Activated naive CD4-positive, alpha-beta T cell treated with anti-CD3 and anti-CD28 coated beads for 36 hours (primary cell): ENCODE data around the gene TIMM44. TPM values are rescaled to one million over a fixed set of nuclear protein-coding genes. Genes with fewer than 3 reads are reported as not detected.

ENCODE experiments used
- CTCF ChIA-PET: fragments of 350-600 bp; sonication (Branson Sonifier 250); formaldehyde crosslinking; loops from one replicate; lab custom pipeline; 2021; ENCODE audit warnings: antibody characterized with exemption; lab: Charles Lee
- DNase-seq: peaks from one replicate; pipeline ENCODE4 v3.0.0-alpha.2; 2020
- H3K27ac Mint-ChIP-seq: one replicate; pipeline ENCODE4 v1.8.0; 2021; ENCODE audit warnings: mild to moderate bottlenecking, mixed read lengths
- H3K27me3 Mint-ChIP-seq: one replicate; pipeline ENCODE4 v1.8.0; 2021; ENCODE audit warnings: low read depth, mixed read lengths
- H3K36me3 Mint-ChIP-seq: one replicate; pipeline ENCODE4 v1.8.0; 2021; ENCODE audit warnings: low read depth, mixed read lengths
- H3K4me1 Mint-ChIP-seq: one replicate; pipeline ENCODE4 v1.8.0; 2021; ENCODE audit warnings: low read depth, mixed read lengths
- H3K4me3 Mint-ChIP-seq: one replicate; pipeline ENCODE4 v1.8.0; 2021; ENCODE audit warnings: mild to moderate bottlenecking, moderate library complexity, mixed read lengths
- H3K9me3 Mint-ChIP-seq: one replicate; pipeline ENCODE4 v1.8.0; 2021; ENCODE audit warnings: mixed read lengths
- intact Hi-C: fragments of 100-400 bp; cut with micrococcal nuclease; formaldehyde crosslinking; loops from one replicate; pipeline ENCODE4 v1.15.1; 2023
- total RNA-seq, 2 experiments: library from RNA; stranded (reverse); gene quantifications; one replicate each; pipeline ENCODE4 v1.2.3, GENCODE V29; 2021

The TIMM44 gene
- total RNA-seq, 2 experiments from 2014 or later, result 88.8 to 88.9 TPM

GRCh38 chr19:7914099-7914498, 29.4 kb downstream of the TIMM44 start:
- H3K27ac Mint-ChIP-seq, result no peak overlapping the region
- peaks cover 12% of the 10 kb centered on the region for H3K36me3 Mint-ChIP-seq
- no peak overlapping the region for H3K4me3 Mint-ChIP-seq
- intact Hi-C loops, result no loop called here
- CTCF ChIA-PET, result no interaction called here
- no peaks in the 10 kb centered on the region for H3K9me3 Mint-ChIP-seq
- peaks cover 15% of the 10 kb centered on the region for H3K4me1 Mint-ChIP-seq
- no peak for DNase-seq
- H3K27me3 Mint-ChIP-seq, result peaks cover 24% of the 10 kb centered on the region

GRCh38 chr19:7913652-7914051, 29.8 kb downstream of the TIMM44 start:
- H3K4me1 Mint-ChIP-seq, result peaks cover 15% of the 10 kb centered on the region
- DNase-seq, result no peak
- intact Hi-C loops, result no loop called here
- H3K36me3 Mint-ChIP-seq, result peaks cover 12% of the 10 kb centered on the region
- CTCF ChIA-PET, result no interaction called here
- H3K27ac Mint-ChIP-seq, result no peak overlapping the region
- no peaks in the 10 kb centered on the region for H3K9me3 Mint-ChIP-seq
- no peak overlapping the region for H3K4me3 Mint-ChIP-seq
- H3K27me3 Mint-ChIP-seq, result peaks cover 24% of the 10 kb centered on the region

- intact Hi-C loops, result no loop called here
- CTCF ChIA-PET, result no interaction called here
- no peaks in the 10 kb centered on the region for H3K9me3 Mint-ChIP-seq
- H3K4me1 Mint-ChIP-seq, result peaks cover 11% of the 10 kb centered on the region
- peaks cover 12% of the 10 kb centered on the region for H3K36me3 Mint-ChIP-seq
- no peak overlapping the region for H3K4me3 Mint-ChIP-seq
- H3K27me3 Mint-ChIP-seq, result peaks cover 18% of the 10 kb centered on the region
- DNase-seq, result no peak
- no peak overlapping the region for H3K27ac Mint-ChIP-seq
These were observed 30.5 kb downstream of the TIMM44 start for GRCh38 chr19:7912697-7913564.

GRCh38 chr19:7912144-7912696, 31.2 kb downstream of the TIMM44 start:
- Mint-ChIP-seq H3K4me3 (no peak overlapping the region), H3K4me1 (peaks cover 12% of the 10 kb centered on the region), H3K36me3 (peaks cover 12% of the 10 kb centered on the region), H3K27ac (no peak overlapping the region), H3K9me3 (no peaks in the 10 kb centered on the region), H3K27me3 (peaks cover 16% of the 10 kb centered on the region)
- no peak for DNase-seq
- CTCF ChIA-PET, result no interaction called here
- intact Hi-C loops, result no loop called here

GRCh38 chr19:7911508-7912143, 31.8 kb downstream of the TIMM44 start:
- CTCF ChIA-PET, result no interaction called here
- Mint-ChIP-seq H3K4me1 (peaks cover 9% of the 10 kb centered on the region), H3K36me3 (peaks cover 12% of the 10 kb centered on the region), H3K4me3 (no peak overlapping the region), H3K27ac (no peak overlapping the region), H3K9me3 (no peaks in the 10 kb centered on the region), H3K27me3 (peaks cover 12% of the 10 kb centered on the region)
- DNase-seq, result no peak
- intact Hi-C loops, result no loop called here

- Mint-ChIP-seq H3K4me3 (no peak overlapping the region), H3K4me1 (peaks cover 14% of the 10 kb centered on the region), H3K27ac (no peak overlapping the region), H3K27me3 (peaks cover 8% of the 10 kb centered on the region), H3K9me3 (no peaks in the 10 kb centered on the region), H3K36me3 (peaks cover 15% of the 10 kb centered on the region)
- intact Hi-C loops, result no loop called here
- no peak for DNase-seq
- CTCF ChIA-PET, result no interaction called here
These were observed 32.9 kb downstream of the TIMM44 start for GRCh38 chr19:7910321-7911161.

GRCh38 chr19:7909471-7910067, 33.9 kb downstream of the TIMM44 start:
- intact Hi-C loops, result no loop called here
- Mint-ChIP-seq H3K4me1 (peaks cover 21% of the 10 kb centered on the region), H3K36me3 (peaks cover 20% of the 10 kb centered on the region), H3K27ac (no peak overlapping the region), H3K4me3 (no peak overlapping the region), H3K9me3 (no peaks in the 10 kb centered on the region), H3K27me3 (no peaks in the 10 kb centered on the region)
- DNase-seq, result no peak
- CTCF ChIA-PET, result interaction anchor here (0.5 to 0.9 kb wide), 2 partner anchors 41 to 285 kb away, joined by 3 to 4 read pairs; no protein-coding TSS in a partner anchor

GRCh38 chr19:7908742-7909461, 34.6 kb downstream of the TIMM44 start:
- peaks cover 20% of the 10 kb centered on the region for H3K36me3 Mint-ChIP-seq
- CTCF ChIA-PET, result interaction anchor here (0.9 kb wide), 1 partner anchor 40 kb away, joined by 4 read pairs; no protein-coding TSS in a partner anchor
- H3K27ac Mint-ChIP-seq, result no peak overlapping the region
- no peak for DNase-seq
- peaks cover 21% of the 10 kb centered on the region for H3K4me1 Mint-ChIP-seq
- no peak overlapping the region for H3K4me3 Mint-ChIP-seq
- H3K27me3 Mint-ChIP-seq, result no peaks in the 10 kb centered on the region
- intact Hi-C loops, result no loop called here
- no peaks in the 10 kb centered on the region for H3K9me3 Mint-ChIP-seq

- peaks cover 22% of the 10 kb centered on the region for H3K36me3 Mint-ChIP-seq
- no peak for DNase-seq
- H3K4me3 Mint-ChIP-seq, result no peak overlapping the region
- peaks cover 21% of the 10 kb centered on the region for H3K4me1 Mint-ChIP-seq
- H3K27me3 Mint-ChIP-seq, result no peaks in the 10 kb centered on the region
- no peaks in the 10 kb centered on the region for H3K9me3 Mint-ChIP-seq
- intact Hi-C loops, result no loop called here
- H3K27ac Mint-ChIP-seq, result no peak overlapping the region
- CTCF ChIA-PET, result interaction anchor here (0.9 kb wide), 1 partner anchor 40 kb away, joined by 4 read pairs; no protein-coding TSS in a partner anchor
These were observed 35.3 kb downstream of the TIMM44 start for GRCh38 chr19:7908078-7908699.

- no peak overlapping the region for H3K4me3 Mint-ChIP-seq
- H3K36me3 Mint-ChIP-seq, result peaks cover 20% of the 10 kb centered on the region
- no peak for DNase-seq
- CTCF ChIA-PET, result no interaction called here
- intact Hi-C loops, result no loop called here
- H3K27me3 Mint-ChIP-seq, result no peaks in the 10 kb centered on the region
- H3K9me3 Mint-ChIP-seq, result no peaks in the 10 kb centered on the region
- H3K27ac Mint-ChIP-seq, result peak overlapping the region; percentile 53
- H3K4me1 Mint-ChIP-seq, result peaks cover 22% of the 10 kb centered on the region
These were observed 35.9 kb downstream of the TIMM44 start for GRCh38 chr19:7907544-7907943.

- Mint-ChIP-seq H3K4me1 (peaks cover 24% of the 10 kb centered on the region), H3K4me3 (no peak overlapping the region), H3K9me3 (no peaks in the 10 kb centered on the region), H3K27me3 (no peaks in the 10 kb centered on the region), H3K36me3 (peaks cover 19% of the 10 kb centered on the region), H3K27ac (peak overlapping the region; percentile 53)
- CTCF ChIA-PET, result interaction anchor here (0.6 kb wide), 1 partner anchor 343 kb away, joined by 3 read pairs; no protein-coding TSS in a partner anchor
- intact Hi-C loops, result no loop called here
- no peak for DNase-seq
These were observed 36.3 kb downstream of the TIMM44 start for GRCh38 chr19:7907122-7907521.
